HG03159 (cell line): Measurements from ENCODE around the gene WHAMM.
A peak's percentile ranks its signal among the peaks of the same experiment; 100 is the strongest.
"Not testable (repeated sequence)": the region's sequence is repeated elsewhere in the genome, so short reads cannot be mapped to it uniquely, and the experiment has no call there.

Source experiments
- ATAC-seq: cut with Tn5 transposase; IDR thresholded peaks from one replicate; pipeline ENCODE4 v1.9.1; 2021; ENCODE audit warnings: mild to moderate bottlenecking, moderate library complexity; ENCODE audit not compliant: unreplicated experiment

WHAMM gene

GRCh38 chr15:82809308-82810060 is at the start of gene WHAMM:
WHAMM (plus strand) TSS chr15:82809628; CDS start chr15:82809727, 99 bp downstream.
- ATAC-seq = peak; percentile 83

GRCh38 chr15:82763361-82764116 is 45.9 kb upstream of the WHAMM start:
- ATAC-seq = no peak

- ATAC-seq = no peak
Observed at GRCh38 chr15:82764117-82764490, 45.3 kb upstream of the WHAMM start.

- ATAC-seq = no peak
Observed at GRCh38 chr15:82764740-82765139, 44.7 kb upstream of the WHAMM start.

- not testable (repeated sequence) for ATAC-seq
Observed at GRCh38 chr15:82766201-82766600, 43.2 kb upstream of the WHAMM start.

- no peak for ATAC-seq
Observed at GRCh38 chr15:82767163-82767829, 42.1 kb upstream of the WHAMM start.

- ATAC-seq = no peak
Observed at GRCh38 chr15:82768414-82769054, 40.9 kb upstream of the WHAMM start.

- ATAC-seq = no peak
Observed at GRCh38 chr15:82771789-82772607, 37.4 kb upstream of the WHAMM start.

- ATAC-seq = no peak
Observed at GRCh38 chr15:82774496-82774895, 34.9 kb upstream of the WHAMM start.

- ATAC-seq = no peak
Observed at GRCh38 chr15:82778755-82779154, 30.7 kb upstream of the WHAMM start.

- ATAC-seq = no peak
Observed at GRCh38 chr15:82781349-82781748, 28.1 kb upstream of the WHAMM start.

- no peak for ATAC-seq
Observed at GRCh38 chr15:82788496-82788895, 20.9 kb upstream of the WHAMM start.

GRCh38 chr15:82789491-82789890 is 19.9 kb upstream of the WHAMM start:
- no peak for ATAC-seq

GRCh38 chr15:82790321-82790720 is 19.1 kb upstream of the WHAMM start:
- no peak for ATAC-seq

GRCh38 chr15:82792068-82792467 is 17.4 kb upstream of the WHAMM start:
- no peak for ATAC-seq

- ATAC-seq = no peak
Observed at GRCh38 chr15:82793737-82794136, 15.7 kb upstream of the WHAMM start.

- no peak for ATAC-seq
Observed at GRCh38 chr15:82798104-82798503, 11.3 kb upstream of the WHAMM start.

- ATAC-seq = no peak
Observed at GRCh38 chr15:82798531-82799166, 10.8 kb upstream of the WHAMM start.

- ATAC-seq = no peak
Observed at GRCh38 chr15:82799183-82799841, 10.1 kb upstream of the WHAMM start.
